H9 (cell line): ENCODE measurements around the gene LAMC1. TPM values are rescaled to one million over a fixed set of nuclear protein-coding genes. Genes with fewer than 3 reads are reported as not detected.

Experiments used
- DNase-seq: peaks from one replicate; pipeline ENCODE4 v3.0.0-alpha.2; 2017
- H2AFZ ChIP-seq: one replicate; pipeline ENCODE4 v1.6.1; 2013; ENCODE audit warnings: mild to moderate bottlenecking, low read length, control low read depth, moderate library complexity
- H2AK5ac ChIP-seq: 2 replicates; pipeline ENCODE4 v1.6.1; 2013; ENCODE audit warnings: low read length, control low read depth, mixed read lengths; ENCODE audit not compliant: insufficient read length
- H2BK120ac ChIP-seq: one replicate; pipeline ENCODE4 v1.6.1; 2013; ENCODE audit warnings: low read depth, mild to moderate bottlenecking, low read length, control low read depth, inconsistent platforms; ENCODE audit not compliant: poor library complexity, severe bottlenecking
- H2BK12ac ChIP-seq: 2 replicates; pipeline ENCODE4 v1.6.1; 2013; ENCODE audit warnings: low read length, control low read depth, mixed read lengths, low read depth; ENCODE audit not compliant: insufficient read length
- H2BK15ac ChIP-seq: 2 replicates; pipeline ENCODE4 v1.6.1; 2013; ENCODE audit warnings: low read depth, low read length, control low read depth
- H2BK20ac ChIP-seq: one replicate; pipeline ENCODE4 v1.6.1; 2013; ENCODE audit warnings: low read depth, mild to moderate bottlenecking, low read length, control low read depth, inconsistent platforms; ENCODE audit not compliant: poor library complexity, severe bottlenecking
- H2BK5ac ChIP-seq: 2 replicates; pipeline ENCODE4 v1.6.1; 2013; ENCODE audit warnings: low read length, control low read depth, mixed read lengths; ENCODE audit not compliant: insufficient read length
- H3K14ac ChIP-seq: 2 replicates; pipeline ENCODE4 v1.6.1; 2013; ENCODE audit warnings: low read length, control low read depth; ENCODE audit not compliant: insufficient read depth
- H3K18ac ChIP-seq: 2 replicates; pipeline ENCODE4 v1.6.1; 2013; ENCODE audit warnings: low read depth, mild to moderate bottlenecking, mixed read lengths, low read length, control low read depth; ENCODE audit not compliant: insufficient read length
- H3K23ac ChIP-seq: 2 replicates; pipeline ENCODE4 v1.6.1; 2013; ENCODE audit warnings: low read length, control low read depth, mixed read lengths, low read depth; ENCODE audit not compliant: insufficient read length
- H3K23me2 ChIP-seq: 2 replicates; pipeline ENCODE4 v1.6.1; 2013; ENCODE audit warnings: low read depth, mild to moderate bottlenecking, mixed read lengths, low read length, control low read depth; ENCODE audit not compliant: insufficient read length, poor library complexity, severe bottlenecking
- H3K27ac ChIP-seq: 2 replicates; pipeline ENCODE4 v1.5.1; 2013; ENCODE audit warnings: low read length, control low read depth, mixed read lengths, low read depth; ENCODE audit not compliant: insufficient read length
- H3K27me3 ChIP-seq: 2 replicates; pipeline ENCODE4 v1.6.1; 2013; ENCODE audit warnings: low read length, control low read depth, inconsistent platforms; ENCODE audit not compliant: insufficient read depth
- H3K4ac ChIP-seq: 2 replicates; pipeline ENCODE4 v1.6.1; 2013; ENCODE audit warnings: low read depth, mild to moderate bottlenecking, control low read depth, inconsistent platforms, low read length, moderate library complexity
- H3K4me1 ChIP-seq: 2 replicates; pipeline ENCODE4 v1.6.1; 2013; ENCODE audit warnings: low read length, control low read depth, inconsistent platforms; ENCODE audit not compliant: insufficient read depth
- H3K4me2 ChIP-seq: 2 replicates; pipeline ENCODE4 v1.6.1; 2013; ENCODE audit warnings: low read length, control low read depth, mixed read lengths; ENCODE audit not compliant: insufficient read length, insufficient read depth
- H3K56ac ChIP-seq: 2 replicates; pipeline ENCODE4 v1.6.1; 2013; ENCODE audit warnings: low read depth, mild to moderate bottlenecking, mixed read lengths, low read length, control low read depth; ENCODE audit not compliant: insufficient read length
- H3K79me1 ChIP-seq: 2 replicates; pipeline ENCODE4 v1.6.1; 2013; ENCODE audit warnings: low read depth, mild to moderate bottlenecking, moderate library complexity, low read length, control low read depth, inconsistent platforms; ENCODE audit not compliant: insufficient read depth, poor library complexity, severe bottlenecking
- H3K79me2 ChIP-seq: 2 replicates; pipeline ENCODE4 v1.6.1; 2013; ENCODE audit warnings: low read length, control low read depth, inconsistent platforms; ENCODE audit not compliant: insufficient read depth
- H3K9ac ChIP-seq: 2 replicates; pipeline ENCODE4 v1.6.1; 2013; ENCODE audit warnings: low read length, control low read depth, mixed read lengths; ENCODE audit not compliant: insufficient read length; ENCODE audit errors: extremely low read depth
- H3K9me3 ChIP-seq: one replicate; pipeline ENCODE4 v1.6.1; 2013; ENCODE audit warnings: low read depth, low read length, inconsistent platforms; ENCODE audit not compliant: control insufficient read depth
- H3T11ph ChIP-seq: one replicate; pipeline ENCODE4 v1.6.1; 2013; ENCODE audit warnings: mild to moderate bottlenecking, low read length, control low read depth, inconsistent platforms
- H4K20me1 ChIP-seq: one replicate; pipeline ENCODE4 v1.6.1; 2013; ENCODE audit not compliant: control insufficient read depth, insufficient read length, insufficient read depth
- H4K5ac ChIP-seq: 2 replicates; pipeline ENCODE4 v1.6.1; 2013; ENCODE audit warnings: low read depth, mild to moderate bottlenecking, mixed read lengths, low read length, control low read depth; ENCODE audit not compliant: insufficient read length
- H4K8ac ChIP-seq: replicated peaks from 2 replicates; pipeline ENCODE4 v1.6.1; 2013; ENCODE audit warnings: low read length, control low read depth, mixed read lengths, low read depth; ENCODE audit not compliant: insufficient read length
- H4K91ac ChIP-seq: 2 replicates; pipeline ENCODE4 v1.6.1; 2013; ENCODE audit warnings: low read depth, mild to moderate bottlenecking, moderate library complexity, mixed read lengths, low read length, control low read depth; ENCODE audit not compliant: insufficient read length
- H3K27ac Mint-ChIP-seq, 3 experiments: 2 replicates in 2 of 3; 3 replicates in 1 of 3; pipeline ENCODE4 v1.8.0; 2020 to 2021; ENCODE audit warnings: mixed read lengths in 3 of 3, mild to moderate bottlenecking in 1 of 3, moderate library complexity in 1 of 3
- H3K27me3 Mint-ChIP-seq: 2 replicates; pipeline ENCODE4 v1.8.0; 2021; ENCODE audit warnings: low read depth, mild to moderate bottlenecking, moderate library complexity, mixed read lengths
- H3K36me3 Mint-ChIP-seq, 3 experiments: 2 replicates in 2 of 3; 3 replicates in 1 of 3; pipeline ENCODE4 v1.8.0; 2020 to 2021; ENCODE audit warnings: low read depth in 3 of 3, mixed read lengths in 3 of 3; ENCODE audit not compliant: insufficient read depth in 1 of 3
- H3K4me1 Mint-ChIP-seq, 2 experiments: 2 replicates each; pipeline ENCODE4 v1.8.0; 2020; ENCODE audit warnings: mixed read lengths in 2 of 2
- H3K4me3 Mint-ChIP-seq, 2 experiments: 2 replicates in 1 of 2; 3 replicates in 1 of 2; pipeline ENCODE4 v1.8.0; 2020 to 2021; ENCODE audit warnings: mild to moderate bottlenecking in 2 of 2, mixed read lengths in 2 of 2, moderate library complexity in 1 of 2
- H3K9me3 Mint-ChIP-seq, 2 experiments: 2 replicates in 1 of 2; 3 replicates in 1 of 2; pipeline ENCODE4 v1.8.0; 2020; ENCODE audit warnings: mild to moderate bottlenecking in 2 of 2, mixed read lengths in 2 of 2, moderate library complexity in 1 of 2
- CTCF ChIP-seq: fragments of 200-600 bp; sonication (generic); conservative IDR thresholded peaks from 3 replicates; pipeline ENCODE4 v1.8.0; 2021; ENCODE audit warnings: antibody characterized with exemption, mild to moderate bottlenecking
- WGBS: extraction: QIAGEN DNeasy Blood & Tissue Kit; methylation state at CpG from one replicate; pipeline ENCODE4 v1.1.7; 2013; ENCODE audit warnings: missing lambda C conversion rate, low lambda C conversion rate, mixed read lengths; ENCODE audit not compliant: insufficient read length; ENCODE audit errors: extremely low coverage; 5-methylcytosine and 5-hydroxymethylcytosine counted together
- total RNA-seq: library from RNA; stranded (reverse); gene quantifications from 2 replicates; pipeline ENCODE4 v1.2.1, GENCODE V29; 2021

Gene LAMC1
- total RNA-seq, 1 experiment from 2014 or later, result 96.2 TPM

- Histone ChIP-seq H3K14ac (no peak overlapping the region), H3K79me1 (peaks cover 5% of the 10 kb centered on the region), H3K4me1 (no peaks in the 10 kb centered on the region), H4K91ac (no peak overlapping the region), H3K4me2 (no peak overlapping the region), H3K18ac (no peak overlapping the region), H3K9me3 (no peaks in the 10 kb centered on the region), H3K27ac (no peak overlapping the region), H3K56ac (no peak overlapping the region), H2BK15ac (no peak overlapping the region), H3K79me2 (no peaks in the 10 kb centered on the region; the same call in 1 of the 2 replicates), H4K5ac (no peak overlapping the region), H2BK120ac (no peak overlapping the region), H3K23ac (no peak overlapping the region), H2BK20ac (no peak overlapping the region), H3T11ph (no peak overlapping the region), H4K8ac (no peak overlapping the region), H4K20me1 (no peaks in the 10 kb centered on the region), H2AK5ac (no peak overlapping the region), H3K9ac (no peak overlapping the region), H3K23me2 (no peaks in the 10 kb centered on the region), H3K4ac (no peak overlapping the region), H2BK12ac (no peak overlapping the region), H2BK5ac (no peak overlapping the region), H3K27me3 (no peaks in the 10 kb centered on the region), H2AFZ (no peak overlapping the region)
- DNase-seq, result no peak
- H3K4me3 Mint-ChIP-seq, result no peak overlapping the region
- H3K27ac Mint-ChIP-seq, result no peak overlapping the region
- H3K27me3 Mint-ChIP-seq, result no peaks in the 10 kb centered on the region
- peaks cover 6 to 16% of the 10 kb centered on the region in 2 experiments for H3K4me1 Mint-ChIP-seq
- 0 out of 7 replicates have a peak, but pooled peaks cover 0 to 1% (median 0%) of the 10 kb centered on the region in 3 experiments for H3K36me3 Mint-ChIP-seq
- H3K9me3 Mint-ChIP-seq, result no peaks in the 10 kb centered on the region
- no peak for TF ChIP-seq CTCF
- no CpG with 5 or more reads among the region's 2 CpGs for WGBS
Observed at GRCh38 chr1:183058851-183059502, 35.8 kb downstream of the LAMC1 start.
